Measurements from ENCODE around the gene LENG1. TPM values are rescaled to one million over a fixed set of nuclear protein-coding genes. Genes with fewer than 3 reads are reported as not detected.

LENG1 gene
- total RNA-seq, 1 experiment from 2014 or later: 11.2 TPM

DNA sequence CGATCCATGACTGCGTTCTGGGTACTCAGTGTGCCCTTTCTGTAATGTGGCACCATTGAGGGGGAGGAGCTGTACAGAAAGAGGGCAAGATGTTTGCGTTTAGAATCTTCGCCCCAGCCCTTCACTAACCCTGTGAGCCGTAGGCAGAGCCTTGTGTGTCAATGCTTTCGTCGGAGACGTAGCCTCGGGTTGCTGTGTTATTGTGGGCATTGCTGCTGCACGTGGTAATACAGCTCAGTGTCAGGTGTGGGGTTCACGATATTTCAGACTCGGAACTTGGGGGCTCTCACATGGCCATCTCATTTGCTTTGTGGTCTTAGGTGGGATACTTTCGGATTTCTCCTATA lies 47.3 kb upstream of the LENG1 start:
- Histone ChIP-seq H3K4me1 (ENCODE audit: control insufficient read depth, insufficient read depth, low read length) (peaks cover 89% of the 10 kb centered on the region), H3K27me3 (ENCODE audit: control insufficient read depth, insufficient read depth, low read length) (no peaks in the 10 kb centered on the region), H3K27ac (ENCODE audit: low read length) (no peak overlapping the region), H3K9me3 (ENCODE audit: control insufficient read depth, insufficient read depth, low read depth, low read length) (no peaks in the 10 kb centered on the region), H3K36me3 (ENCODE audit: control insufficient read depth, insufficient read depth, low read length) (peaks cover 36% of the 10 kb centered on the region), H3K4me3 (ENCODE audit: low read depth in 2 of 2, low read length in 2 of 2) (no peak overlapping the region)
- POLR2A ChIA-PET: no interaction called here
- TF ChIP-seq SIN3A (IDR thresholded peaks at IDR 0.05; ENCODE audit: borderline replicate concordance, insufficient read depth, low read depth, low read length) (0 out of 2 replicates have a peak, but pooled peaks have one; percentile 52), POLR2AphosphoS5 (IDR thresholded peaks at IDR 0.05; ENCODE audit: low read depth, low read length) (0 out of 2 replicates have a peak, but pooled peaks have one; percentile 65)
- TF ChIP-seq, protein P1, sequence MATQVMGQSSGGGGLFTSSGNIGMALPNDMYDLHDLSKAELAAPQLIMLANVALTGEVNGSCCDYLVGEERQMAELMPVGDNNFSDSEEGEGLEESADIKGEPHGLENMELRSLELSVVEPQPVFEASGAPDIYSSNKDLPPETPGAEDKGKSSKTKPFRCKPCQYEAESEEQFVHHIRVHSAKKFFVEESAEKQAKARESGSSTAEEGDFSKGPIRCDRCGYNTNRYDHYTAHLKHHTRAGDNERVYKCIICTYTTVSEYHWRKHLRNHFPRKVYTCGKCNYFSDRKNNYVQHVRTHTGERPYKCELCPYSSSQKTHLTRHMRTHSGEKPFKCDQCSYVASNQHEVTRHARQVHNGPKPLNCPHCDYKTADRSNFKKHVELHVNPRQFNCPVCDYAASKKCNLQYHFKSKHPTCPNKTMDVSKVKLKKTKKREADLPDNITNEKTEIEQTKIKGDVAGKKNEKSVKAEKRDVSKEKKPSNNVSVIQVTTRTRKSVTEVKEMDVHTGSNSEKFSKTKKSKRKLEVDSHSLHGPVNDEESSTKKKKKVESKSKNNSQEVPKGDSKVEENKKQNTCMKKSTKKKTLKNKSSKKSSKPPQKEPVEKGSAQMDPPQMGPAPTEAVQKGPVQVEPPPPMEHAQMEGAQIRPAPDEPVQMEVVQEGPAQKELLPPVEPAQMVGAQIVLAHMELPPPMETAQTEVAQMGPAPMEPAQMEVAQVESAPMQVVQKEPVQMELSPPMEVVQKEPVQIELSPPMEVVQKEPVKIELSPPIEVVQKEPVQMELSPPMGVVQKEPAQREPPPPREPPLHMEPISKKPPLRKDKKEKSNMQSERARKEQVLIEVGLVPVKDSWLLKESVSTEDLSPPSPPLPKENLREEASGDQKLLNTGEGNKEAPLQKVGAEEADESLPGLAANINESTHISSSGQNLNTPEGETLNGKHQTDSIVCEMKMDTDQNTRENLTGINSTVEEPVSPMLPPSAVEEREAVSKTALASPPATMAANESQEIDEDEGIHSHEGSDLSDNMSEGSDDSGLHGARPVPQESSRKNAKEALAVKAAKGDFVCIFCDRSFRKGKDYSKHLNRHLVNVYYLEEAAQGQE (IDR thresholded peaks at IDR 0.05; ENCODE audit: insufficient read depth in 1 of 2, low read depth in 2 of 2, low read length in 1 of 2): no peak
- intact Hi-C loops (cut with micrococcal nuclease; ENCODE audit: unreplicated experiment): no loop called here
- CTCF ChIA-PET: no interaction called here
- ATAC-seq (no peak), DNase-seq (ENCODE audit: low read depth, low spot score) (no peak)
- BruUV-seq (replicated peaks): no TSS peak
- in situ Hi-C loops (cut with HindIII; ENCODE audit: low pct_unique_long_range_greater_than_20kb, low sequenced_read_pairs): no loop called here

DNA sequence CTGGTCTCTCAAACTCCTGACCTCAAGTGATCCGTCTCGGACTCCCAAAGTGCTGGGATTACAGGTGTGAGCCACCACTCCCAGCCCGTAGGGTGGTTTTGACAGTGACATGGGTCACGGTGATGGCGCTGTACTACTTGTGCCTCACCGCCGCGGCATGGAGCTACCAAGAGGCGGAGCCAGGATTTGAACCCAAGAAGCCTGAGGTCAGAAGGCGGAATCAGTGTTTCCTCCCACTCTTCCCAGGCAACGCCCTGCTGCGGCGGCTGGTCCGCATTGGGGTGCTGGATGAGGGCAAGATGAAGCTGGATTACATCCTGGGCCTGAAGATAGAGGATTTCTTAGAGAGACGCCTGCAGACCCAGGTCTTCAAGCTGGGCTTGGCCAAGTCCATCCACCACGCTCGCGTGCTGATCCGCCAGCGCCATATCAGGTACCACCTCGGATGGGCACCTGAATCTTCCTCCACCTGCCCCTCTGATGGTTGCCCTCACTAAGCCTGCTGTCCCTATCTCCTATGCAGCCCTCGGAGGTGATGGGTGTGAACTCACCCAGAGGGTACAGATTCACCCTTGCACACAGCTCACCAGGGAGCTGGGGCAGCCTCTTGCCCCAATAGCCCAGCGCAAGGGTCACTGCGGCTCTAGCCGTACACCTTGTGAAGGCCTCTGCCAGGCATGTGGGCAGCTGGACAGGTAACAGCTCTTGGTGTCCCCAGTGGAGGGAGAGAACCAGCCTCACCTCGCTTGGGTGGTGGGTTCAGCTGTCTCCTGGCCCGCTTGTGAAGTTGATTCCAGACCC lies 46.7 kb upstream of the LENG1 start:
- no peak overlapping the region for H3K4me3 ChIP-seq (ENCODE audit: low read depth in 2 of 2, low read length in 2 of 2)
- peaks cover 89% of the 10 kb centered on the region for H3K4me1 ChIP-seq (ENCODE audit: control insufficient read depth, insufficient read depth, low read length)
- no peak overlapping the region for H3K27ac ChIP-seq (ENCODE audit: low read length)
- intact Hi-C loops (cut with micrococcal nuclease; ENCODE audit: unreplicated experiment) (no loop called here), in situ Hi-C loops (cut with HindIII; ENCODE audit: low pct_unique_long_range_greater_than_20kb, low sequenced_read_pairs) (no loop called here)
- no peak for DNase-seq (ENCODE audit: low read depth, low spot score)
- POLR2A ChIA-PET: interaction anchor here (1.0 kb wide), 1 partner anchor 243 kb away, joined by 3 read pairs; the partner anchor contains the start of gene LENG8
- H3K9me3 ChIP-seq (ENCODE audit: control insufficient read depth, insufficient read depth, low read depth, low read length): no peaks in the 10 kb centered on the region
- ATAC-seq: no peak
- CTCF ChIA-PET: interaction anchor here (0.5 to 0.7 kb wide), 2 partner anchors 23 to 56 kb away, joined by 3 to 7 read pairs; no protein-coding TSS in a partner anchor
- H3K27me3 ChIP-seq (ENCODE audit: control insufficient read depth, insufficient read depth, low read length): no peaks in the 10 kb centered on the region
- H3K36me3 ChIP-seq (ENCODE audit: control insufficient read depth, insufficient read depth, low read length): peaks cover 42% of the 10 kb centered on the region
- no TSS peak for BruUV-seq (replicated peaks)
- no peak for TF ChIP-seq SIN3A (IDR thresholded peaks at IDR 0.05; ENCODE audit: borderline replicate concordance, insufficient read depth, low read depth, low read length)
- TF ChIP-seq, protein P2, sequence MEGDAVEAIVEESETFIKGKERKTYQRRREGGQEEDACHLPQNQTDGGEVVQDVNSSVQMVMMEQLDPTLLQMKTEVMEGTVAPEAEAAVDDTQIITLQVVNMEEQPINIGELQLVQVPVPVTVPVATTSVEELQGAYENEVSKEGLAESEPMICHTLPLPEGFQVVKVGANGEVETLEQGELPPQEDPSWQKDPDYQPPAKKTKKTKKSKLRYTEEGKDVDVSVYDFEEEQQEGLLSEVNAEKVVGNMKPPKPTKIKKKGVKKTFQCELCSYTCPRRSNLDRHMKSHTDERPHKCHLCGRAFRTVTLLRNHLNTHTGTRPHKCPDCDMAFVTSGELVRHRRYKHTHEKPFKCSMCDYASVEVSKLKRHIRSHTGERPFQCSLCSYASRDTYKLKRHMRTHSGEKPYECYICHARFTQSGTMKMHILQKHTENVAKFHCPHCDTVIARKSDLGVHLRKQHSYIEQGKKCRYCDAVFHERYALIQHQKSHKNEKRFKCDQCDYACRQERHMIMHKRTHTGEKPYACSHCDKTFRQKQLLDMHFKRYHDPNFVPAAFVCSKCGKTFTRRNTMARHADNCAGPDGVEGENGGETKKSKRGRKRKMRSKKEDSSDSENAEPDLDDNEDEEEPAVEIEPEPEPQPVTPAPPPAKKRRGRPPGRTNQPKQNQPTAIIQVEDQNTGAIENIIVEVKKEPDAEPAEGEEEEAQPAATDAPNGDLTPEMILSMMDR (IDR thresholded peaks at IDR 0.05): no peak
- TF ChIP-seq TCF7L2 (IDR thresholded peaks at IDR 0.05; ENCODE audit: low read depth, low read length): no peak
- TF ChIP-seq POLR2AphosphoS5 (IDR thresholded peaks at IDR 0.05; ENCODE audit: low read depth, low read length): no peak
- TF ChIP-seq, protein P1 (IDR thresholded peaks at IDR 0.05; ENCODE audit: insufficient read depth in 1 of 2, low read depth in 2 of 2, low read length in 1 of 2): no peak
